Natural killer cell (primary cell): ENCODE data around the gene NFKBIA. TPM values are rescaled to one million over a fixed set of nuclear protein-coding genes. Genes with fewer than 3 reads are reported as not detected.

Source experiments
- ATAC-seq, 3 donors: fragments of 150-1000 bp in 2 of 3; fragments of 200-7000 bp in 1 of 3; cut with Tn5 transposase; 1 replicate in 1 of 3; 2 replicates in 2 of 3; pipeline ENCODE4 v1.10.0; 2021; ENCODE audit warnings: mild to moderate bottlenecking in 2 of 3, moderate library complexity in 2 of 3
- DNase-seq, 2 donors: peaks; one replicate each; pipeline versions ENCODE4 v3.0.0 to v3.0.0-alpha.2; 2013 to 2021; ENCODE audit warnings: mixed read lengths in 1 of 2
- H3K27ac ChIP-seq: one replicate; pipeline ENCODE4 v1.5.1; 2013; ENCODE audit warnings: mild to moderate bottlenecking, low read length
- H3K27me3 ChIP-seq: one replicate; pipeline ENCODE4 v1.6.1; 2013; ENCODE audit warnings: low read length; ENCODE audit not compliant: control insufficient read depth, insufficient read depth
- H3K36me3 ChIP-seq: one replicate; pipeline ENCODE4 v1.6.1; 2013; ENCODE audit warnings: low read length; ENCODE audit not compliant: control insufficient read depth, insufficient read depth
- H3K4me1 ChIP-seq: one replicate; pipeline ENCODE4 v1.6.1; 2013; ENCODE audit warnings: low read length; ENCODE audit not compliant: control insufficient read depth, insufficient read depth
- H3K4me3 ChIP-seq: one replicate; pipeline ENCODE4 v1.5.1; 2013; ENCODE audit warnings: low read length
- H3K9me3 ChIP-seq: one replicate; pipeline ENCODE4 v1.6.1; 2013; ENCODE audit warnings: low read length; ENCODE audit not compliant: control insufficient read depth, insufficient read depth
- H3K27ac Mint-ChIP-seq, 2 donors: one replicate each; pipeline ENCODE4 v1.8.0; 2022; ENCODE audit warnings: mild to moderate bottlenecking in 2 of 2, mixed read lengths in 2 of 2, moderate library complexity in 1 of 2
- H3K27me3 Mint-ChIP-seq, 2 donors: one replicate each; pipeline ENCODE4 v1.8.0; 2022; ENCODE audit warnings: low read depth in 2 of 2, mixed read lengths in 2 of 2
- H3K36me3 Mint-ChIP-seq: one replicate; pipeline ENCODE4 v1.8.0; 2022; ENCODE audit warnings: mixed read lengths
- H3K4me1 Mint-ChIP-seq, 2 donors: one replicate each; pipeline ENCODE4 v1.8.0; 2022; ENCODE audit warnings: mixed read lengths in 2 of 2
- H3K4me3 Mint-ChIP-seq: one replicate; pipeline ENCODE4 v1.8.0; 2022; ENCODE audit warnings: mild to moderate bottlenecking, moderate library complexity, mixed read lengths
- H3K9me3 Mint-ChIP-seq, 2 donors: one replicate each; pipeline ENCODE4 v1.8.0; 2022; ENCODE audit warnings: mixed read lengths in 2 of 2
- CTCF ChIP-seq: fragments of 200-600 bp; IDR thresholded peaks from one replicate; pipeline ENCODE4 v1.8.0; 2022; ENCODE audit warnings: antibody characterized with exemption
- WGBS: methylation state at CpG from one replicate; pipeline ENCODE4 v1.1.7; 2013; ENCODE audit warnings: missing lambda C conversion rate; ENCODE audit not compliant: insufficient coverage; 5-methylcytosine and 5-hydroxymethylcytosine counted together
- intact Hi-C: fragments of 100-400 bp; cut with micrococcal nuclease; formaldehyde crosslinking; loops from one replicate; pipeline ENCODE4 v1.14.2; 2022
- total RNA-seq, 4 donors: library from RNA; stranded (reverse); fragments of 120-200 nt in 1 of 4; gene quantifications; one replicate each; pipeline versions ENCODE4 v1.2.3 to v1.2.4, GENCODE V29; 2013 to 2022

NFKBIA gene
- total RNA-seq, 3 donors from 2014 or later (not counting 1 experiment from before 2014, with no cell fraction given) = 2,039 to 3,339 (median 2,499) TPM

GRCh38 chr14:35368583-35369392 is 35.8 kb downstream of the NFKBIA start:
- intact Hi-C loops = loop anchor here (5.0 kb wide), 1 partner anchor 36 kb away; no protein-coding TSS in a partner anchor
- DNase-seq (no peak), ATAC-seq (peak in 1 of 3 donors; percentile 13)
- 85% methylated on average over 37 of the region's 37 CpGs for WGBS
- Histone ChIP-seq H3K4me3 (no peak overlapping the region), H3K4me1 (peaks cover 38% of the 10 kb centered on the region), H3K36me3 (no peaks in the 10 kb centered on the region), H3K9me3 (peaks cover 3% of the 10 kb centered on the region), H3K27ac (no peak overlapping the region), H3K27me3 (no peaks in the 10 kb centered on the region)
- H3K27ac Mint-ChIP-seq = peak overlapping the region; percentile 56 to 74
- no peak for TF ChIP-seq CTCF
- H3K27me3 Mint-ChIP-seq = no peaks in the 10 kb centered on the region
- H3K4me1 Mint-ChIP-seq = peaks cover 24% of the 10 kb centered on the region in 2 donors
- H3K4me3 Mint-ChIP-seq = peak overlapping the region; percentile 57
- peaks cover 7% of the 10 kb centered on the region for H3K36me3 Mint-ChIP-seq
- H3K9me3 Mint-ChIP-seq = peaks cover 0 to 4% of the 10 kb centered on the region in 2 donors

GRCh38 chr14:35368139-35368460 is 36.4 kb downstream of the NFKBIA start:
- intact Hi-C loops = loop anchor here (5.0 kb wide), 1 partner anchor 36 kb away; no protein-coding TSS in a partner anchor
- peaks cover 24% of the 10 kb centered on the region in 2 donors for H3K4me1 Mint-ChIP-seq
- no peak for TF ChIP-seq CTCF
- peak overlapping the region; percentile 56 to 74 for H3K27ac Mint-ChIP-seq
- Histone ChIP-seq H3K4me3 (no peak overlapping the region), H3K9me3 (peaks cover 3% of the 10 kb centered on the region), H3K27ac (peak overlapping the region; percentile 34), H3K4me1 (peaks cover 38% of the 10 kb centered on the region), H3K27me3 (no peaks in the 10 kb centered on the region), H3K36me3 (no peaks in the 10 kb centered on the region)
- peaks cover 7% of the 10 kb centered on the region for H3K36me3 Mint-ChIP-seq
- 38% methylated on average over 2 of the region's 2 CpGs for WGBS
- peaks cover 0 to 4% of the 10 kb centered on the region in 2 donors for H3K9me3 Mint-ChIP-seq
- DNase-seq (no peak), ATAC-seq (peak in 2 of 3 donors; percentile 2 to 7)
- H3K27me3 Mint-ChIP-seq = no peaks in the 10 kb centered on the region
- peak overlapping the region; percentile 57 for H3K4me3 Mint-ChIP-seq

- Mint-ChIP-seq H3K36me3 (peaks cover 7% of the 10 kb centered on the region), H3K27me3 (peaks cover 0 to 2% of the 10 kb centered on the region in 2 donors), H3K27ac (peak overlapping the region; percentile 56 to 74), H3K9me3 (peaks cover 0 to 4% of the 10 kb centered on the region in 2 donors), H3K4me1 (peaks cover 24% of the 10 kb centered on the region in 2 donors), H3K4me3 (no peak overlapping the region)
- intact Hi-C loops = loop anchor here (5.0 kb wide), 1 partner anchor 35 kb away; no protein-coding TSS in a partner anchor
- WGBS = 85% methylated on average over 3 of the region's 5 CpGs
- no peak overlapping the region for H3K4me3 ChIP-seq
- no peak for TF ChIP-seq CTCF
- H3K27ac ChIP-seq = no peak overlapping the region
- peaks cover 3% of the 10 kb centered on the region for H3K9me3 ChIP-seq
- H3K4me1 ChIP-seq = peaks cover 38% of the 10 kb centered on the region
- no peaks in the 10 kb centered on the region for H3K27me3 ChIP-seq
- DNase-seq = no peak
- ATAC-seq = no peak
- H3K36me3 ChIP-seq = no peaks in the 10 kb centered on the region
Measured at GRCh38 chr14:35367056-35367372, 37.5 kb downstream of the NFKBIA start.
